Measurements from ENCODE around the gene AVPR2.

- no peak for TF ChIP-seq CTCF (IDR thresholded peaks at IDR 0.05)
- TF ChIP-seq POLR2A (IDR thresholded peaks at IDR 0.05), result no peak
Measured at GRCh38 chrX:153944800-153945150, 40.3 kb downstream of the AVPR2 start.
